Mononuclear cell (primary cell): Measurements from ENCODE around the gene SBNO1. TPM values are rescaled to one million over a fixed set of nuclear protein-coding genes. Genes with fewer than 3 reads are reported as not detected.

ENCODE experiments used
- H3K27me3 ChIP-seq: 2 replicates; pipeline ENCODE4 v1.6.0; 2011; ENCODE audit warnings: low read length, control low read depth; ENCODE audit not compliant: insufficient read depth
- H3K4me1 ChIP-seq: 2 replicates; pipeline ENCODE4 v1.5.1; 2011; ENCODE audit warnings: mild to moderate bottlenecking, low read length, control low read depth; ENCODE audit not compliant: insufficient read depth
- H3K4me3 ChIP-seq: 2 replicates; pipeline ENCODE4 v1.5.1; 2011; ENCODE audit warnings: mild to moderate bottlenecking, low read length, moderate library complexity
- H3K9me3 ChIP-seq: 2 replicates; pipeline ENCODE4 v1.5.1; 2011; ENCODE audit warnings: low read depth, mild to moderate bottlenecking, control low read depth, low read length
- total RNA-seq: library from RNA; depleted of rRNA; stranded (reverse); fragments of >200 nt; gene quantifications from one replicate; pipeline ENCODE4 v1.2.3, GENCODE V29; 2012

Gene SBNO1
- total RNA-seq, 1 donor, result 43.6 TPM

GRCh38 chr12:123273166-123273565 lies 91.5 kb downstream of the SBNO1 start:
- Histone ChIP-seq H3K4me3 (no peak overlapping the region), H3K27me3 (no peaks in the 10 kb centered on the region), H3K4me1 (peaks cover 35% of the 10 kb centered on the region), H3K9me3 (no peaks in the 10 kb centered on the region)

GRCh38 chr12:123271001-123271668 lies 93.5 kb downstream of the SBNO1 start:
- peaks cover 38% of the 10 kb centered on the region for H3K4me1 ChIP-seq
- peak overlapping the region; percentile 41 for H3K4me3 ChIP-seq
- H3K9me3 ChIP-seq, result no peaks in the 10 kb centered on the region
- no peaks in the 10 kb centered on the region for H3K27me3 ChIP-seq

GRCh38 chr12:123270214-123271000 lies 94.2 kb downstream of the SBNO1 start:
- H3K4me1 ChIP-seq, result peaks cover 38% of the 10 kb centered on the region
- H3K27me3 ChIP-seq, result no peaks in the 10 kb centered on the region
- H3K4me3 ChIP-seq, result peak overlapping the region; percentile 37
- no peaks in the 10 kb centered on the region for H3K9me3 ChIP-seq

GRCh38 chr12:123269896-123270213 lies 94.8 kb downstream of the SBNO1 start:
- H3K27me3 ChIP-seq, result no peaks in the 10 kb centered on the region
- H3K4me3 ChIP-seq, result peak overlapping the region; percentile 37
- no peaks in the 10 kb centered on the region for H3K9me3 ChIP-seq
- peaks cover 38% of the 10 kb centered on the region for H3K4me1 ChIP-seq

DNA sequence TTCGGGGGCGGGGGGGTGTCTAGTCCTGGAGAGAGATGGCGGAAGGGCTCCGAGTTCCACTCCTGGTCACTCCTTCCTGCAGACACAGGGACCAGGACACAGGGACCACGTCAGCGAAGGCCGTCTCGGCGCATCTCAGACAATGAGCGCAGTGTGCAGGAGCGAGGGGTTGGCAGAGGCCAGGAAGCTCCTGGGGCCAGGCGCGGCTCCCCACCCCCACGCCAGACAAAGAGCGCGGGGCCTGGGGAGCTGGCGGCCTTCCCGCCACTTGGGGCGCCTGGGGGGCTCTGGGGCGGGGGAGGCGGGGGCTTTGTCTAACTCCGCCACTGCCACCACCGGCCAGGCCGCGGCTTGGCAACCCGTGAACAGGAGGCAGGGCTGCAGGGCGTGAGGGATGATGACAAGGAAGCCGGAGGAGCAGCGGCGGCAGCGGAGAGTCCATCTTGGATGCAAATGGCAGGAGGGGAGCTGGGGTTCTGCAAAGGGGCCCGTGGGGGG lies 95.2 kb downstream of the SBNO1 start:
- Histone ChIP-seq H3K27me3 (no peaks in the 10 kb centered on the region), H3K4me1 (peaks cover 38% of the 10 kb centered on the region), H3K4me3 (peak overlapping the region; percentile 37), H3K9me3 (no peaks in the 10 kb centered on the region)

GRCh38 chr12:123268850-123269249 lies 95.8 kb downstream of the SBNO1 start:
- Histone ChIP-seq H3K4me1 (peaks cover 38% of the 10 kb centered on the region), H3K4me3 (peak overlapping the region; percentile 12), H3K27me3 (no peaks in the 10 kb centered on the region), H3K9me3 (no peaks in the 10 kb centered on the region)

- H3K9me3 ChIP-seq, result no peaks in the 10 kb centered on the region
- H3K4me1 ChIP-seq, result peaks cover 38% of the 10 kb centered on the region
- H3K4me3 ChIP-seq, result peak overlapping the region; percentile 0
- no peaks in the 10 kb centered on the region for H3K27me3 ChIP-seq
These were observed 96.4 kb downstream of the SBNO1 start for GRCh38 chr12:123267991-123268843.

GRCh38 chr12:123267335-123267920 lies 97.2 kb downstream of the SBNO1 start:
- Histone ChIP-seq H3K4me1 (peaks cover 38% of the 10 kb centered on the region), H3K4me3 (no peak overlapping the region), H3K27me3 (no peaks in the 10 kb centered on the region), H3K9me3 (no peaks in the 10 kb centered on the region)

- peaks cover 33% of the 10 kb centered on the region for H3K4me1 ChIP-seq
- H3K27me3 ChIP-seq, result no peaks in the 10 kb centered on the region
- no peaks in the 10 kb centered on the region for H3K9me3 ChIP-seq
- H3K4me3 ChIP-seq, result no peak overlapping the region
These were observed 97.9 kb downstream of the SBNO1 start for GRCh38 chr12:123266679-123267277.

- no peaks in the 10 kb centered on the region for H3K9me3 ChIP-seq
- H3K4me3 ChIP-seq, result no peak overlapping the region
- H3K4me1 ChIP-seq, result peaks cover 33% of the 10 kb centered on the region
- H3K27me3 ChIP-seq, result no peaks in the 10 kb centered on the region
These were observed 98.6 kb downstream of the SBNO1 start for GRCh38 chr12:123265851-123266678.

DNA sequence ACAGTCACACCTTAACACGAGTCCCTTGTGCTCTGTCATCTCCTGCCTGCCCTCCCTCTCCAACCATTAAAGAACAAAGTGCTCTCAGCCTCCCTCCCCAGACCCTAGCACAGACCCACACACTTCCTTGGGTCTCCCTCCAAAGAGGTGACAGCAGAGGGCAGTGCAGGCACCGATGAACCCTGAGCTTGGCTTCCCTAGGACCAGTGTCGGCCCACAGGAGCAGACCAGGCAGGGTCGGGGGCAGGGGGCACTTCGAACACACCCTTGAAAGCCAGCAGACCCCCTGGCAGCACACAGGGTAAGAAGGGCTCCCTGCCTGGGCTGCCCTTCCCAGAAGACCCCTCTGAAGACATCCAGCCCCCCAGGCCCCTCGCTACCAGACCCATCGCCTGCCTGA lies 100.0 kb downstream of the SBNO1 start:
- no peaks in the 10 kb centered on the region for H3K27me3 ChIP-seq
- no peaks in the 10 kb centered on the region for H3K9me3 ChIP-seq
- peaks cover 22% of the 10 kb centered on the region for H3K4me1 ChIP-seq
- H3K4me3 ChIP-seq, result no peak overlapping the region

GRCh38 chr12:123263196-123263817 lies 101.3 kb downstream of the SBNO1 start:
- no peaks in the 10 kb centered on the region for H3K27me3 ChIP-seq
- no peak overlapping the region for H3K4me3 ChIP-seq
- peaks cover 10% of the 10 kb centered on the region for H3K4me1 ChIP-seq
- no peaks in the 10 kb centered on the region for H3K9me3 ChIP-seq

DNA sequence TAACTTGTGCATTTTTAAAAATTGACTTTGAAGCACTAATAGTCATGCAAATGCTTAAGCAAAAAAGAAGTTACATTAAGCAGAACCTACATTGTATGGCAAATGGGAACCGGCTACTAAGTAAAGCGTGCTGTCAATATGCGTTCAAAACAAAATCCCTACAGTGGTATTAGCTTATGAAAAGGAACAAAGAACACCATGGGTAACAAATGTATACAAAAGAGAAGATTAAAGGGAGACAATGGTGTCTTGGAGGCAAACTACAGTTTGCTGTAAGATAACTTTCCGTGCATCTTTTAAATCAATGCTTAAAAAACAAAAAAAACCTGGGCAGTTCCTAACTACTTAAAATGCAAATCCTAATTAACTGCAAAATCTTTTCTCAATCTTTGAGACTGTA lies 103.5 kb downstream of the SBNO1 start:
- no peak overlapping the region for H3K4me3 ChIP-seq
- H3K27me3 ChIP-seq, result no peaks in the 10 kb centered on the region
- H3K9me3 ChIP-seq, result no peaks in the 10 kb centered on the region
- H3K4me1 ChIP-seq, result no peaks in the 10 kb centered on the region
